ENCODE data around the gene ZNF174. TPM values are rescaled to one million over a fixed set of nuclear protein-coding genes. Genes with fewer than 3 reads are reported as not detected.
A peak's percentile ranks its signal among the peaks of the same experiment; 100 is the strongest.

The ZNF174 gene
- total RNA-seq, 2 donors from 2014 or later: 11.2 to 19.8 TPM

GRCh38 chr16:3434373-3434772 lies 33.4 kb downstream of the ZNF174 start:
- Histone ChIP-seq H3K27me3 (replicated peaks; ENCODE audit: insufficient read depth) (no peaks in the 10 kb centered on the region), H3K9me3 (no peaks in the 10 kb centered on the region), H3K4me1 (replicated peaks) (no peaks in the 10 kb centered on the region), H3K27ac (no peak overlapping the region), H3K36me3 (no peaks in the 10 kb centered on the region), H3K4me3 (no peak overlapping the region)
- intact Hi-C loops (cut with DNase I): no loop called here
- TF ChIP-seq POLR2A (IDR thresholded peaks at IDR 0.05) (no peak), POLR2AphosphoS5 (IDR thresholded peaks at IDR 0.05) (no peak), CTCF (IDR thresholded peaks at IDR 0.05) (no peak)
- no peak for DNase-seq (ENCODE audit: low spot score)

GRCh38 chr16:3439637-3440036 lies 38.6 kb downstream of the ZNF174 start:
- Histone ChIP-seq H3K4me3 (no peak overlapping the region), H3K27ac (no peak overlapping the region), H3K27me3 (replicated peaks; ENCODE audit: insufficient read depth) (no peaks in the 10 kb centered on the region), H3K9me3 (no peaks in the 10 kb centered on the region), H3K36me3 (no peaks in the 10 kb centered on the region), H3K4me1 (replicated peaks) (no peaks in the 10 kb centered on the region)
- TF ChIP-seq CTCF (IDR thresholded peaks at IDR 0.05): no peak
- no peak for TF ChIP-seq POLR2A (IDR thresholded peaks at IDR 0.05)
- DNase-seq (ENCODE audit: low spot score): no peak
- intact Hi-C loops (cut with DNase I): no loop called here
- 93% methylated on average over 4 of the region's 4 CpGs for WGBS

- TF ChIP-seq POLR2A (IDR thresholded peaks at IDR 0.05): no peak
- peak; percentile 79 for TF ChIP-seq POLR2AphosphoS5 (IDR thresholded peaks at IDR 0.05)
- no peak for TF ChIP-seq CTCF (IDR thresholded peaks at IDR 0.05)
- Histone ChIP-seq H3K9me3 (no peaks in the 10 kb centered on the region), H3K4me3 (peak within 1 kb of the TSS; percentile 47), H3K27ac (peak within 1 kb of the TSS; percentile 57 to 61), H3K4me1 (replicated peaks) (no peaks in the 10 kb centered on the region), H3K36me3 (no peaks in the 10 kb centered on the region), H3K27me3 (replicated peaks; ENCODE audit: insufficient read depth) (no peaks in the 10 kb centered on the region)
- WGBS: 40% methylated on average over 61 of the region's 61 CpGs
- intact Hi-C loops (cut with DNase I): no loop called here
- DNase-seq (ENCODE audit: low spot score): peak; percentile 82
Measured at GRCh38 chr16:3443108-3444031, 42.4 kb downstream of the ZNF174 start, which contains the start of the genes NAA60 and ZNF597. Gene NAA60, plus strand, starts transcription at chr16:3443680. Its CDS starts 32,548 bp downstream, at chr16:3476228. Gene ZNF597, minus strand, starts transcription at chr16:3443504. Its CDS starts 351 bp downstream, at chr16:3443153.

- TF ChIP-seq CTCF (IDR thresholded peaks at IDR 0.05): peak in 1 of 4 experiments; percentile 32
- no peak for TF ChIP-seq POLR2A (IDR thresholded peaks at IDR 0.05)
- no peak for TF ChIP-seq POLR2AphosphoS5 (IDR thresholded peaks at IDR 0.05)
- DNase-seq (ENCODE audit: low spot score): no peak
- Histone ChIP-seq H3K9me3 (no peaks in the 10 kb centered on the region), H3K4me3 (peak overlapping the region; percentile 47), H3K4me1 (replicated peaks) (no peaks in the 10 kb centered on the region), H3K36me3 (no peaks in the 10 kb centered on the region), H3K27ac (peak overlapping the region; percentile 57 to 61), H3K27me3 (replicated peaks; ENCODE audit: insufficient read depth) (no peaks in the 10 kb centered on the region)
- intact Hi-C loops (cut with DNase I): no loop called here
- 67% methylated on average over 10 of the region's 10 CpGs for WGBS
Measured at GRCh38 chr16:3444032-3444388, 43.0 kb downstream of the ZNF174 start.

- Histone ChIP-seq H3K4me3 (no peak overlapping the region), H3K9me3 (no peaks in the 10 kb centered on the region), H3K4me1 (replicated peaks) (peaks cover 10% of the 10 kb centered on the region), H3K36me3 (no peaks in the 10 kb centered on the region), H3K27me3 (replicated peaks; ENCODE audit: insufficient read depth) (no peaks in the 10 kb centered on the region), H3K27ac (no peak overlapping the region)
- TF ChIP-seq POLR2AphosphoS5 (IDR thresholded peaks at IDR 0.05) (no peak), POLR2A (IDR thresholded peaks at IDR 0.05) (no peak), CTCF (IDR thresholded peaks at IDR 0.05) (no peak)
- intact Hi-C loops (cut with DNase I): no loop called here
- WGBS: 77% methylated on average over 5 of the region's 5 CpGs
- DNase-seq (ENCODE audit: low spot score): no peak
Measured at GRCh38 chr16:3454093-3454492, 53.1 kb downstream of the ZNF174 start.
